Left colon (tissue), 2 donors: ENCODE measurements around the gene S100A10. TPM values are rescaled to one million over a fixed set of nuclear protein-coding genes. Genes with fewer than 3 reads are reported as not detected.

ENCODE experiments used
- ATAC-seq: fragments of 200-7000 bp; cut with Tn5 transposase; one replicate; pipeline ENCODE4 v1.9.1; 2020; ENCODE audit warnings: mild to moderate bottlenecking, moderate library complexity
- DNase-seq, 2 donors: peaks; one replicate each; pipeline ENCODE4 v3.0.0-alpha.2; 2020
- intact Hi-C, 2 donors: fragments of 100-400 bp; cut with DNase I in 1 of 2; cut with micrococcal nuclease in 1 of 2; formaldehyde crosslinking; loops; one replicate each; pipeline versions ENCODE4 v1.11.2 to v1.14.0; 2022; cut with DNase I, micrococcal nuclease
- total RNA-seq, 2 donors: library from RNA; stranded (reverse); fragmentation: NEBNext Ultra II Directional; extraction: Animal tissue kit (Norgen Biotek cat#: 25700); gene quantifications; one replicate each; pipeline ENCODE4 v1.2.1, GENCODE V29; 2021
- donor health status: DM: no; HTN: no; CAD: no.
- donor health status: DM: yes; HTN: yes; CAD: no.

The S100A10 gene
- total RNA-seq, 2 donors from 2014 or later: 1,029 to 1,322 TPM

- ATAC-seq: no peak
- DNase-seq: no peak
- intact Hi-C loops: no loop called here
Measured at GRCh38 chr1:151976015-151976343, 17.7 kb downstream of the S100A10 start.

GRCh38 chr1:151975311-151976014 is 18.2 kb downstream of the S100A10 start:
- DNase-seq: no peak
- intact Hi-C loops: no loop called here
- ATAC-seq: peak; percentile 80

- ATAC-seq (peak; percentile 74), DNase-seq (peak; percentile 44 to 79)
- intact Hi-C loops: no loop called here
Measured at GRCh38 chr1:151972542-151973248, 21.0 kb downstream of the S100A10 start.

- intact Hi-C loops: no loop called here
- DNase-seq (peak; percentile 63 to 71), ATAC-seq (peak; percentile 32)
Measured at GRCh38 chr1:151970626-151971025, 23.0 kb downstream of the S100A10 start.

GRCh38 chr1:151970128-151970527 is 23.5 kb downstream of the S100A10 start:
- no peak for ATAC-seq
- intact Hi-C loops: no loop called here
- no peak for DNase-seq

- intact Hi-C loops: loop anchor here in 1 of 2 donors (5.0 kb wide), 1 partner anchor 33 kb away; no protein-coding TSS in a partner anchor
- ATAC-seq (no peak), DNase-seq (no peak)
Measured at GRCh38 chr1:151968791-151969399, 24.8 kb downstream of the S100A10 start.

- DNase-seq (peak; percentile 55 to 56), ATAC-seq (peak; percentile 76)
- intact Hi-C loops: loop anchor here in 1 of 2 donors (5.0 kb wide), 1 partner anchor 34 kb away; no protein-coding TSS in a partner anchor
Measured at GRCh38 chr1:151968058-151968457, 25.6 kb downstream of the S100A10 start.

GRCh38 chr1:151967091-151967490 is 26.6 kb downstream of the S100A10 start:
- intact Hi-C loops: loop anchor here in 1 of 2 donors (5.0 kb wide), 1 partner anchor 35 kb away; no protein-coding TSS in a partner anchor
- no peak for ATAC-seq
- DNase-seq: no peak

GRCh38 chr1:151966061-151966460 is 27.6 kb downstream of the S100A10 start:
- intact Hi-C loops: loop anchor here in 1 of 2 donors (5.0 kb wide), 1 partner anchor 36 kb away; no protein-coding TSS in a partner anchor
- no peak for DNase-seq
- ATAC-seq: no peak

GRCh38 chr1:151964510-151964909 is 29.1 kb downstream of the S100A10 start:
- ATAC-seq (peak; percentile 26), DNase-seq (no peak)
- intact Hi-C loops: no loop called here

GRCh38 chr1:151963288-151963687 is 30.4 kb downstream of the S100A10 start:
- ATAC-seq (no peak), DNase-seq (no peak)
- intact Hi-C loops: no loop called here

- intact Hi-C loops: no loop called here
- DNase-seq (no peak), ATAC-seq (peak; percentile 59)
Measured at GRCh38 chr1:151961833-151962232, 31.8 kb downstream of the S100A10 start.

GRCh38 chr1:151960780-151961513 is 32.7 kb downstream of the S100A10 start:
- ATAC-seq: peak; percentile 38
- no peak for DNase-seq
- intact Hi-C loops: no loop called here

- DNase-seq (no peak), ATAC-seq (no peak)
- intact Hi-C loops: no loop called here
Measured at GRCh38 chr1:151958959-151959358, 34.7 kb downstream of the S100A10 start.

GRCh38 chr1:151956957-151957497 is 36.6 kb downstream of the S100A10 start:
- no peak for DNase-seq
- ATAC-seq: no peak
- intact Hi-C loops: no loop called here

- DNase-seq (peak in 1 of 2 donors; percentile 47), ATAC-seq (peak; percentile 89)
- intact Hi-C loops: no loop called here
Measured at GRCh38 chr1:151953409-151954094, 40.1 kb downstream of the S100A10 start.

- no peak for ATAC-seq
- intact Hi-C loops: no loop called here
- no peak for DNase-seq
Measured at GRCh38 chr1:151952811-151953210, 40.8 kb downstream of the S100A10 start.
